Liver (tissue), 9 donors: Measurements from ENCODE around the gene ERC1. TPM values are rescaled to one million over a fixed set of nuclear protein-coding genes. Genes with fewer than 3 reads are reported as not detected.

Experiments
- DNase-seq: peaks from one replicate; pipeline ENCODE4 v3.0.0-alpha.2; 2017; ENCODE audit warnings: low spot score
- H3K27ac ChIP-seq, 2 donors: one replicate each; pipeline ENCODE4 v1.7.0; 2013; ENCODE audit warnings: inconsistent platforms in 2 of 2, low read length in 2 of 2, control low read depth in 1 of 2, low read depth in 1 of 2, mild to moderate bottlenecking in 1 of 2
- H3K27me3 ChIP-seq, 4 donors: one replicate each; pipeline versions ENCODE4 v1.6.1 to v1.7.0; 2013; ENCODE audit warnings: low read length in 3 of 4, inconsistent platforms in 1 of 4, mild to moderate bottlenecking in 1 of 4, moderate library complexity in 1 of 4; ENCODE audit not compliant: control insufficient read depth in 4 of 4, insufficient read depth in 4 of 4
- H3K36me3 ChIP-seq, 4 donors: one replicate each; pipeline versions ENCODE4 v1.6.1 to v1.7.0; 2013; ENCODE audit warnings: low read length in 3 of 4, mild to moderate bottlenecking in 3 of 4, low read depth in 1 of 4, moderate library complexity in 1 of 4; ENCODE audit not compliant: control insufficient read depth in 4 of 4, insufficient read depth in 3 of 4
- H3K4me1 ChIP-seq, 4 donors: one replicate each; pipeline versions ENCODE4 v1.6.1 to v1.7.0; 2013; ENCODE audit warnings: low read length in 3 of 4, mild to moderate bottlenecking in 3 of 4, moderate library complexity in 1 of 4; ENCODE audit not compliant: control insufficient read depth in 4 of 4, insufficient read depth in 4 of 4
- H3K4me3 ChIP-seq, 3 donors: one replicate each; pipeline versions ENCODE4 v1.6.1 to v1.7.0; 2013; ENCODE audit warnings: low read length in 3 of 3, control low read depth in 1 of 3, low read depth in 1 of 3, mild to moderate bottlenecking in 1 of 3
- H3K9ac ChIP-seq, 2 donors: one replicate each; pipeline ENCODE4 v1.7.0; 2013; ENCODE audit warnings: low read length in 2 of 2, mild to moderate bottlenecking in 2 of 2, moderate library complexity in 2 of 2, control low read depth in 1 of 2, low read depth in 1 of 2
- H3K9me3 ChIP-seq, 4 donors: one replicate each; pipeline versions ENCODE4 v1.6.1 to v1.7.0; 2013; ENCODE audit warnings: low read length in 3 of 4; ENCODE audit not compliant: control insufficient read depth in 4 of 4
- EGR1 ChIP-seq, 2 donors: IDR thresholded peaks; 2 replicates each; pipeline ENCODE4 v1.6.1; 2016 to 2018; ENCODE audit warnings: antibody characterized with exemption in 2 of 2, low read depth in 2 of 2
- FOXA1 ChIP-seq: IDR thresholded peaks from 2 replicates; pipeline ENCODE4 v1.6.1; 2016; ENCODE audit warnings: antibody characterized with exemption
- FOXA2 ChIP-seq: IDR thresholded peaks from 2 replicates; pipeline ENCODE4 v1.6.1; 2016; ENCODE audit warnings: antibody characterized with exemption
- GABPA ChIP-seq, 2 donors: IDR thresholded peaks in 1 of 2; conservative IDR thresholded peaks in 1 of 2; 2 replicates each; pipeline ENCODE4 v1.6.1; 2016; ENCODE audit warnings: antibody characterized with exemption in 2 of 2, mild to moderate bottlenecking in 1 of 2, moderate library complexity in 1 of 2
- HNF4A ChIP-seq, 2 donors: conservative IDR thresholded peaks; 2 replicates each; pipeline ENCODE4 v1.6.1; 2016; ENCODE audit warnings: antibody characterized with exemption in 2 of 2, mild to moderate bottlenecking in 2 of 2
- HNF4G ChIP-seq: IDR thresholded peaks from 2 replicates; pipeline ENCODE4 v1.6.1; 2016; ENCODE audit warnings: antibody characterized with exemption
- JUND ChIP-seq, 2 donors: IDR thresholded peaks; 2 replicates each; pipeline ENCODE4 v1.6.1; 2016; ENCODE audit warnings: antibody characterized with exemption in 2 of 2
- NR2F2 ChIP-seq: IDR thresholded peaks from 2 replicates; pipeline ENCODE4 v1.6.1; 2016; ENCODE audit warnings: antibody characterized with exemption
- RAD21 ChIP-seq, 2 donors: IDR thresholded peaks; 2 replicates each; pipeline ENCODE4 v1.6.1; 2016; ENCODE audit warnings: antibody characterized with exemption in 2 of 2, mild to moderate bottlenecking in 2 of 2
- RXRA ChIP-seq, 2 donors: IDR thresholded peaks; 2 replicates each; pipeline ENCODE4 v1.6.1; 2017 to 2018; ENCODE audit warnings: antibody characterized with exemption in 2 of 2, mild to moderate bottlenecking in 1 of 2
- SP1 ChIP-seq: IDR thresholded peaks from 2 replicates; pipeline ENCODE4 v1.6.1; 2018; ENCODE audit warnings: antibody characterized with exemption, mild to moderate bottlenecking
- TAF1 ChIP-seq: conservative IDR thresholded peaks from 2 replicates; pipeline ENCODE4 v1.6.1; 2016; ENCODE audit warnings: antibody characterized with exemption, mild to moderate bottlenecking
- YY1 ChIP-seq: IDR thresholded peaks from 2 replicates; pipeline ENCODE4 v1.6.1; 2016; ENCODE audit warnings: antibody characterized with exemption, mild to moderate bottlenecking
- WGBS: extraction: QIAGEN DNeasy Blood & Tissue Kit; methylation state at CpG from one replicate; pipeline ENCODE4 v1.1.7; 2013; 5-methylcytosine and 5-hydroxymethylcytosine counted together
- polyA plus RNA-seq, 2 donors: library from polyadenylated mRNA; stranded (reverse) in 1 of 2; unstranded in 1 of 2; fragments of 200-250 nt in 1 of 2; fragments of >200 nt in 1 of 2; fragmentation: Nextera tagmentation in 1 of 2; extraction: Ambion mirVana in 1 of 2; gene quantifications; one replicate each; pipeline versions ENCODE4 v1.2.1 to v1.2.3, GENCODE V29; 2013 to 2015
- total RNA-seq, 2 donors: library from RNA; depleted of rRNA; stranded (reverse); fragments of >200 nt; gene quantifications; one replicate each; pipeline ENCODE4 v1.2.3, GENCODE V29; 2014
- TF ChIP-seq, protein P1 (sequence below): IDR thresholded peaks from 2 replicates; pipeline ENCODE4 v1.6.1; 2016; ENCODE audit warnings: antibody characterized with exemption
- TF ChIP-seq, protein P2 (sequence below): fragments of 150-350 bp; IDR thresholded peaks from 2 replicates; pipeline ENCODE4 v1.5.1; 2017; ENCODE audit warnings: improper control_type of control experiment, low read depth, low read length; ENCODE audit not compliant: missing input control
- TF ChIP-seq, protein P3 (sequence below): IDR thresholded peaks from 2 replicates; pipeline ENCODE4 v1.6.1; 2016; ENCODE audit warnings: antibody characterized with exemption
- TF ChIP-seq, protein P4 (sequence below): IDR thresholded peaks from 2 replicates; pipeline ENCODE4 v1.6.1; 2016; ENCODE audit warnings: antibody characterized with exemption, mild to moderate bottlenecking
- TF ChIP-seq, protein P5 (sequence below): IDR thresholded peaks from 2 replicates; pipeline ENCODE4 v1.6.1; 2016; ENCODE audit warnings: antibody characterized with exemption
- donor health status: healthy.
- donor health status: healthy.
- donor health status: healthy.
- donor health status: healthy.
- donor health status: healthy.

Gene ERC1
- total and polyA plus RNA-seq, 4 donors, result 6.2 to 50.2 (median 10.3) TPM

DNA sequence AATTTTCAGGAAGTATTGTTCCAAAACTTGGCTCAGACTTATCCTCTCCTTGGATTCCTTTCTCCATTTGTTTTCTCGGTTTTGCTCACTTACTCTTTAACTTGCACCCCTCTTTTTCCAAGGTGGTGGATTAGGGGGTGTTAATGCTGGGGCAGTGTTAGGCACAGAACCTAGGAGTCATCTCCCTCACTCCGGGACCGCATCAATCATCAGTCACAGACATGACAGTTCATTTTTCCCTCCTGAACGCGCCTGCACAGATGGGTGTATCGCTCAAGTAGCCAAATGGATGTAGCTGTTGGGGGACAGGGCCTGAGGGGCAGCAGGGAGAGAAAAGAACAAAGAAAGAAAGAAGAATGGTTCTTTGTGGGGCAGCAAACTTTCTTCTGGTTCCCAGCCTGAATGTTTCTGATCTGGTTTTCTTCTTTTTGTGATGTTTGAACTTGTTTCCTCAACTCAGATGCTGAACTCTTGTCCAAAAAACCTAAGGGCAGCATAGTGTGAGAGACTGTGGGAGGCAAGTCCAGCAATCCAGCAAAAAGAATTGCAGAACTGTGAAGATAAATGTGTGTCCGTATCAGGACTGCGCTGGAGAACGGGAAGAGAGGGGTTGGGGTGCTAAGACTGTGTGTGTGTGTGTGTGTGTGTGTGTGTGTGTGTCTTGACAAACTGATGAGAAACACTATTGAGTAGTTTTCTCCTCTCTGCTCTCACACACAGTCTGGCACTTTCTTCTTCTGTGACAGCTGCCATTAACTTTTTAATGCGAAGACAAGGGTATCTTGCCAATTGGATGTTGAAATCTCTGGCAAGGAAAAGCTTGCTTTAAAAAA, 472.3 kb downstream of the ERC1 start:
- TF ChIP-seq NR2F2 (no peak), TAF1 (no peak), EGR1 (IDR thresholded peaks at IDR 0.05; ENCODE audit: low read depth in 2 of 2) (no peak), SP1 (no peak), JUND (IDR thresholded peaks at IDR 0.05) (no peak), RXRA (IDR thresholded peaks at IDR 0.05) (no peak), FOXA2 (no peak), FOXA1 (no peak), GABPA (IDR thresholded peaks at IDR 0.05 in 1 of 2, conservative IDR thresholded peaks at IDR 0.05 in 1 of 2) (no peak), HNF4G (no peak), HNF4A (conservative IDR thresholded peaks at IDR 0.05) (no peak), YY1 (no peak), RAD21 (IDR thresholded peaks at IDR 0.05) (no peak)
- TF ChIP-seq, protein P1, sequence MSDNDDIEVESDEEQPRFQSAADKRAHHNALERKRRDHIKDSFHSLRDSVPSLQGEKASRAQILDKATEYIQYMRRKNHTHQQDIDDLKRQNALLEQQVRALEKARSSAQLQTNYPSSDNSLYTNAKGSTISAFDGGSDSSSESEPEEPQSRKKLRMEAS, result no peak
- TF ChIP-seq, protein P2, sequence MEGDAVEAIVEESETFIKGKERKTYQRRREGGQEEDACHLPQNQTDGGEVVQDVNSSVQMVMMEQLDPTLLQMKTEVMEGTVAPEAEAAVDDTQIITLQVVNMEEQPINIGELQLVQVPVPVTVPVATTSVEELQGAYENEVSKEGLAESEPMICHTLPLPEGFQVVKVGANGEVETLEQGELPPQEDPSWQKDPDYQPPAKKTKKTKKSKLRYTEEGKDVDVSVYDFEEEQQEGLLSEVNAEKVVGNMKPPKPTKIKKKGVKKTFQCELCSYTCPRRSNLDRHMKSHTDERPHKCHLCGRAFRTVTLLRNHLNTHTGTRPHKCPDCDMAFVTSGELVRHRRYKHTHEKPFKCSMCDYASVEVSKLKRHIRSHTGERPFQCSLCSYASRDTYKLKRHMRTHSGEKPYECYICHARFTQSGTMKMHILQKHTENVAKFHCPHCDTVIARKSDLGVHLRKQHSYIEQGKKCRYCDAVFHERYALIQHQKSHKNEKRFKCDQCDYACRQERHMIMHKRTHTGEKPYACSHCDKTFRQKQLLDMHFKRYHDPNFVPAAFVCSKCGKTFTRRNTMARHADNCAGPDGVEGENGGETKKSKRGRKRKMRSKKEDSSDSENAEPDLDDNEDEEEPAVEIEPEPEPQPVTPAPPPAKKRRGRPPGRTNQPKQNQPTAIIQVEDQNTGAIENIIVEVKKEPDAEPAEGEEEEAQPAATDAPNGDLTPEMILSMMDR, result no peak
- TF ChIP-seq, protein P3, sequence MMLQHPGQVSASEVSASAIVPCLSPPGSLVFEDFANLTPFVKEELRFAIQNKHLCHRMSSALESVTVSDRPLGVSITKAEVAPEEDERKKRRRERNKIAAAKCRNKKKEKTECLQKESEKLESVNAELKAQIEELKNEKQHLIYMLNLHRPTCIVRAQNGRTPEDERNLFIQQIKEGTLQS, result no peak
- TF ChIP-seq, protein P4, sequence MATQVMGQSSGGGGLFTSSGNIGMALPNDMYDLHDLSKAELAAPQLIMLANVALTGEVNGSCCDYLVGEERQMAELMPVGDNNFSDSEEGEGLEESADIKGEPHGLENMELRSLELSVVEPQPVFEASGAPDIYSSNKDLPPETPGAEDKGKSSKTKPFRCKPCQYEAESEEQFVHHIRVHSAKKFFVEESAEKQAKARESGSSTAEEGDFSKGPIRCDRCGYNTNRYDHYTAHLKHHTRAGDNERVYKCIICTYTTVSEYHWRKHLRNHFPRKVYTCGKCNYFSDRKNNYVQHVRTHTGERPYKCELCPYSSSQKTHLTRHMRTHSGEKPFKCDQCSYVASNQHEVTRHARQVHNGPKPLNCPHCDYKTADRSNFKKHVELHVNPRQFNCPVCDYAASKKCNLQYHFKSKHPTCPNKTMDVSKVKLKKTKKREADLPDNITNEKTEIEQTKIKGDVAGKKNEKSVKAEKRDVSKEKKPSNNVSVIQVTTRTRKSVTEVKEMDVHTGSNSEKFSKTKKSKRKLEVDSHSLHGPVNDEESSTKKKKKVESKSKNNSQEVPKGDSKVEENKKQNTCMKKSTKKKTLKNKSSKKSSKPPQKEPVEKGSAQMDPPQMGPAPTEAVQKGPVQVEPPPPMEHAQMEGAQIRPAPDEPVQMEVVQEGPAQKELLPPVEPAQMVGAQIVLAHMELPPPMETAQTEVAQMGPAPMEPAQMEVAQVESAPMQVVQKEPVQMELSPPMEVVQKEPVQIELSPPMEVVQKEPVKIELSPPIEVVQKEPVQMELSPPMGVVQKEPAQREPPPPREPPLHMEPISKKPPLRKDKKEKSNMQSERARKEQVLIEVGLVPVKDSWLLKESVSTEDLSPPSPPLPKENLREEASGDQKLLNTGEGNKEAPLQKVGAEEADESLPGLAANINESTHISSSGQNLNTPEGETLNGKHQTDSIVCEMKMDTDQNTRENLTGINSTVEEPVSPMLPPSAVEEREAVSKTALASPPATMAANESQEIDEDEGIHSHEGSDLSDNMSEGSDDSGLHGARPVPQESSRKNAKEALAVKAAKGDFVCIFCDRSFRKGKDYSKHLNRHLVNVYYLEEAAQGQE, result no peak
- TF ChIP-seq, protein P5, sequence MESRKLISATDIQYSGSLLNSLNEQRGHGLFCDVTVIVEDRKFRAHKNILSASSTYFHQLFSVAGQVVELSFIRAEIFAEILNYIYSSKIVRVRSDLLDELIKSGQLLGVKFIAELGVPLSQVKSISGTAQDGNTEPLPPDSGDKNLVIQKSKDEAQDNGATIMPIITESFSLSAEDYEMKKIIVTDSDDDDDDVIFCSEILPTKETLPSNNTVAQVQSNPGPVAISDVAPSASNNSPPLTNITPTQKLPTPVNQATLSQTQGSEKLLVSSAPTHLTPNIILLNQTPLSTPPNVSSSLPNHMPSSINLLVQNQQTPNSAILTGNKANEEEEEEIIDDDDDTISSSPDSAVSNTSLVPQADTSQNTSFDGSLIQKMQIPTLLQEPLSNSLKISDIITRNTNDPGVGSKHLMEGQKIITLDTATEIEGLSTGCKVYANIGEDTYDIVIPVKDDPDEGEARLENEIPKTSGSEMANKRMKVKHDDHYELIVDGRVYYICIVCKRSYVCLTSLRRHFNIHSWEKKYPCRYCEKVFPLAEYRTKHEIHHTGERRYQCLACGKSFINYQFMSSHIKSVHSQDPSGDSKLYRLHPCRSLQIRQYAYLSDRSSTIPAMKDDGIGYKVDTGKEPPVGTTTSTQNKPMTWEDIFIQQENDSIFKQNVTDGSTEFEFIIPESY, result no peak
- Histone ChIP-seq H3K4me3 (no peak overlapping the region), H3K27me3 (no peaks in the 10 kb centered on the region), H3K9ac (no peak overlapping the region), H3K27ac (no peak overlapping the region), H3K9me3 (no peaks in the 10 kb centered on the region), H3K36me3 (peaks cover 0 to 3% (median 0%) of the 10 kb centered on the region in 4 donors), H3K4me1 (no peaks in the 10 kb centered on the region)
- DNase-seq, result no peak
- 86% methylated on average over 10 of the region's 10 CpGs for WGBS
